Thymus (tissue), 11 donors: Measurements from ENCODE around the gene CPN2. TPM values are rescaled to one million over a fixed set of nuclear protein-coding genes. Genes with fewer than 3 reads are reported as not detected.

Experiments
- DNase-seq, 9 donors: peaks; one replicate each; pipeline ENCODE4 v3.0.0-alpha.2; 2013; ENCODE audit warnings: low spot score in 9 of 9, low read depth in 6 of 9, missing footprints in 1 of 9
- H3K27ac ChIP-seq, 2 donors: one replicate each; pipeline ENCODE4 v1.5.1; 2013; ENCODE audit warnings: control low read depth in 1 of 2, low read depth in 1 of 2, low read length in 1 of 2, mild to moderate bottlenecking in 1 of 2, moderate library complexity in 1 of 2
- H3K27me3 ChIP-seq, 2 donors: one replicate each; pipeline ENCODE4 v1.5.1; 2013; ENCODE audit warnings: low read length in 1 of 2; ENCODE audit not compliant: control insufficient read depth in 2 of 2, insufficient read depth in 1 of 2
- H3K36me3 ChIP-seq, 2 donors: one replicate each; pipeline ENCODE4 v1.5.1; 2013; ENCODE audit warnings: low read length in 1 of 2, mild to moderate bottlenecking in 1 of 2, moderate library complexity in 1 of 2; ENCODE audit not compliant: control insufficient read depth in 2 of 2, insufficient read depth in 2 of 2
- H3K4me1 ChIP-seq, 2 donors: one replicate each; pipeline ENCODE4 v1.5.1; 2013; ENCODE audit warnings: low read length in 2 of 2; ENCODE audit not compliant: control insufficient read depth in 2 of 2, insufficient read depth in 2 of 2
- H3K4me3 ChIP-seq, 2 donors: one replicate each; pipeline ENCODE4 v1.5.1; 2013; ENCODE audit warnings: low read length in 2 of 2, control low read depth in 1 of 2, mild to moderate bottlenecking in 1 of 2
- H3K9me3 ChIP-seq, 2 donors: one replicate each; pipeline ENCODE4 v1.5.1; 2013; ENCODE audit warnings: low read length in 1 of 2, mild to moderate bottlenecking in 1 of 2; ENCODE audit not compliant: control insufficient read depth in 2 of 2, insufficient read depth in 1 of 2
- WGBS: extraction: QIAGEN DNeasy Blood & Tissue Kit; methylation state at CpG from one replicate; pipeline ENCODE4 v1.1.7; 2013; 5-methylcytosine and 5-hydroxymethylcytosine counted together
- polyA plus RNA-seq: library from polyadenylated mRNA; stranded (reverse); fragments of 200-250 nt; gene quantifications from one replicate; pipeline ENCODE4 v1.2.3, GENCODE V29; 2013
- total RNA-seq: library from RNA; stranded (reverse); fragments of 120-200 nt; gene quantifications from one replicate; pipeline ENCODE4 v1.2.4, GENCODE V29; 2013
- donor health status: healthy.

The CPN2 gene
- total and polyA plus RNA-seq, 2 donors: 0.05 to 0.07 TPM

- 96% methylated on average over 7 of the region's 7 CpGs for WGBS
- Histone ChIP-seq H3K27ac (no peak overlapping the region), H3K4me1 (peaks cover 11 to 30% of the 10 kb centered on the region in 2 donors), H3K36me3 (no peaks in the 10 kb centered on the region), H3K4me3 (no peak overlapping the region), H3K9me3 (peaks cover 0 to 13% of the 10 kb centered on the region in 2 donors), H3K27me3 (peaks cover 13 to 25% of the 10 kb centered on the region in 2 donors)
- no peak for DNase-seq
Observed at GRCh38 chr3:194392576-194392975, 41.4 kb upstream of the CPN2 start.

GRCh38 chr3:194390835-194391234 is 39.7 kb upstream of the CPN2 start:
- H3K27me3 ChIP-seq: peaks cover 0 to 10% of the 10 kb centered on the region in 2 donors
- DNase-seq: no peak
- peaks cover 0 to 13% of the 10 kb centered on the region in 2 donors for H3K9me3 ChIP-seq
- no peak overlapping the region for H3K4me3 ChIP-seq
- peaks cover 0 to 13% of the 10 kb centered on the region in 2 donors for H3K4me1 ChIP-seq
- H3K36me3 ChIP-seq: no peaks in the 10 kb centered on the region
- H3K27ac ChIP-seq: no peak overlapping the region

GRCh38 chr3:194389269-194389668 is 38.1 kb upstream of the CPN2 start:
- peaks cover 0 to 7% of the 10 kb centered on the region in 2 donors for H3K27me3 ChIP-seq

GRCh38 chr3:194387926-194388418 is 36.8 kb upstream of the CPN2 start:
- Histone ChIP-seq H3K36me3 (no peaks in the 10 kb centered on the region), H3K9me3 (peaks cover 0 to 13% of the 10 kb centered on the region in 2 donors), H3K27ac (no peak overlapping the region), H3K4me3 (no peak overlapping the region), H3K27me3 (peaks cover 0 to 14% of the 10 kb centered on the region in 2 donors), H3K4me1 (no peaks in the 10 kb centered on the region)
- WGBS: 96% methylated on average over 8 of the region's 8 CpGs
- DNase-seq: no peak

More at GRCh38 chr3:194389269-194389668, 38.1 kb upstream of the CPN2 start:
- H3K4me1 ChIP-seq: no peaks in the 10 kb centered on the region
- no peak overlapping the region for H3K4me3 ChIP-seq
- no peak for DNase-seq
- 97% methylated on average over 8 of the region's 8 CpGs for WGBS
- H3K27ac ChIP-seq: no peak overlapping the region
- H3K36me3 ChIP-seq: no peaks in the 10 kb centered on the region
- H3K9me3 ChIP-seq: peaks cover 0 to 13% of the 10 kb centered on the region in 2 donors

- WGBS: 97% methylated on average over 6 of the region's 6 CpGs
- H3K9me3 ChIP-seq: peaks cover 0 to 13% of the 10 kb centered on the region in 2 donors
- no peak overlapping the region for H3K27ac ChIP-seq
- no peaks in the 10 kb centered on the region for H3K4me1 ChIP-seq
- H3K27me3 ChIP-seq: peaks cover 0 to 17% of the 10 kb centered on the region in 2 donors
- H3K4me3 ChIP-seq: no peak overlapping the region
- H3K36me3 ChIP-seq: no peaks in the 10 kb centered on the region
- no peak for DNase-seq
Observed at GRCh38 chr3:194387276-194387675, 36.1 kb upstream of the CPN2 start.

- WGBS: 78% methylated on average over 7 of the region's 7 CpGs
- no peaks in the 10 kb centered on the region for H3K36me3 ChIP-seq
- H3K4me3 ChIP-seq: no peak overlapping the region
- H3K27ac ChIP-seq: no peak overlapping the region
- H3K27me3 ChIP-seq: peaks cover 0 to 18% of the 10 kb centered on the region in 2 donors
- no peaks in the 10 kb centered on the region for H3K4me1 ChIP-seq
- H3K9me3 ChIP-seq: peaks cover 0 to 10% of the 10 kb centered on the region in 2 donors
- no peak for DNase-seq
Observed at GRCh38 chr3:194386648-194387047, 35.5 kb upstream of the CPN2 start.

- H3K27me3 ChIP-seq: peaks cover 0 to 23% of the 10 kb centered on the region in 2 donors
- DNase-seq: no peak
- WGBS: 89% methylated on average over 15 of the region's 15 CpGs
Observed at GRCh38 chr3:194386066-194386465, 34.9 kb upstream of the CPN2 start.

GRCh38 chr3:194384569-194385001 is 33.5 kb upstream of the CPN2 start:
- H3K27me3 ChIP-seq: peaks cover 0 to 32% of the 10 kb centered on the region in 2 donors
- H3K36me3 ChIP-seq: no peaks in the 10 kb centered on the region
- H3K4me3 ChIP-seq: no peak overlapping the region
- no peak overlapping the region for H3K27ac ChIP-seq
- no peak for DNase-seq
- H3K9me3 ChIP-seq: peaks cover 0 to 10% of the 10 kb centered on the region in 2 donors
- WGBS: 98% methylated on average over 12 of the region's 12 CpGs
- H3K4me1 ChIP-seq: no peaks in the 10 kb centered on the region

More at GRCh38 chr3:194386066-194386465, 34.9 kb upstream of the CPN2 start:
- Histone ChIP-seq H3K4me1 (no peaks in the 10 kb centered on the region), H3K4me3 (no peak overlapping the region), H3K27ac (no peak overlapping the region), H3K36me3 (no peaks in the 10 kb centered on the region), H3K9me3 (peaks cover 0 to 10% of the 10 kb centered on the region in 2 donors)

GRCh38 chr3:194384156-194384555 is 33.0 kb upstream of the CPN2 start:
- Histone ChIP-seq H3K36me3 (no peaks in the 10 kb centered on the region), H3K9me3 (peaks cover 0 to 6% of the 10 kb centered on the region in 2 donors), H3K4me1 (no peaks in the 10 kb centered on the region), H3K27me3 (peaks cover 0 to 32% of the 10 kb centered on the region in 2 donors), H3K27ac (no peak overlapping the region), H3K4me3 (no peak overlapping the region)
- DNase-seq: no peak
- 76% methylated on average over 6 of the region's 6 CpGs for WGBS
